OCI-LY1 (cell line): Measurements from ENCODE around the gene ROR1.

Experiments used
- CTCF ChIP-seq: fragments of 200-600 bp; sonication (generic), shearing (Covaris generic); IDR thresholded peaks from 2 replicates; pipeline ENCODE4 v1.5.1; 2017; ENCODE audit warnings: mild to moderate bottlenecking, antibody characterized with exemption, low read length, moderate library complexity, mixed read lengths
- EZH2 ChIP-seq: fragments of 200-600 bp; sonication (generic), shearing (Covaris generic); IDR thresholded peaks from 2 replicates; pipeline ENCODE4 v1.8.0; 2017; ENCODE audit warnings: borderline replicate concordance, mixed run types, mild to moderate bottlenecking, antibody characterized with exemption, low read length, moderate library complexity, mixed read lengths

- no peak for TF ChIP-seq CTCF
- no peak for TF ChIP-seq EZH2
Observed at GRCh38 chr1:63883494-63884235, 109.8 kb downstream of the ROR1 start.
